IMR-90 (cell line): ENCODE results near the gene ALLC.

Experiments
- BHLHE40 ChIP-seq: fragments of 150-350 bp; IDR thresholded peaks from 2 replicates; pipeline ENCODE4 v1.6.1; 2016; ENCODE audit warnings: mild to moderate bottlenecking, low read depth, low read length
- CEBPB ChIP-seq: IDR thresholded peaks from 2 replicates; pipeline ENCODE4 v1.6.1; 2012; ENCODE audit warnings: low read depth, low read length, improper control_type of control experiment
- CTCF ChIP-seq: conservative IDR thresholded peaks from 2 replicates; pipeline ENCODE4 v1.5.1; 2012; ENCODE audit warnings: mild to moderate bottlenecking, low read depth, low read length, improper control_type of control experiment
- FOS ChIP-seq: fragments of 150-350 bp; IDR thresholded peaks from 2 replicates; pipeline ENCODE4 v1.6.1; 2016; ENCODE audit warnings: low read depth, low read length
- MAFK ChIP-seq: IDR thresholded peaks from 2 replicates; pipeline ENCODE4 v1.6.1; 2012; ENCODE audit warnings: low read depth, low read length, improper control_type of control experiment
- MAZ ChIP-seq: IDR thresholded peaks from 2 replicates; pipeline ENCODE4 v1.6.1; 2012; ENCODE audit warnings: low read depth, mild to moderate bottlenecking, low read length, improper control_type of control experiment, moderate library complexity, borderline replicate concordance
- MXI1 ChIP-seq: IDR thresholded peaks from 2 replicates; pipeline ENCODE4 v1.6.1; 2012; ENCODE audit warnings: low read depth, mild to moderate bottlenecking, low read length, moderate library complexity, borderline replicate concordance
- POLR2A ChIP-seq: IDR thresholded peaks from 2 replicates; pipeline ENCODE4 v1.6.1; 2012; ENCODE audit warnings: mild to moderate bottlenecking, low read depth, low read length
- RAD21 ChIP-seq: IDR thresholded peaks from 2 replicates; pipeline ENCODE4 v1.6.1; 2012; ENCODE audit warnings: low read length, improper control_type of control experiment
- RCOR1 ChIP-seq: IDR thresholded peaks from 2 replicates; pipeline ENCODE4 v1.6.1; 2012; ENCODE audit warnings: mild to moderate bottlenecking, low read length, improper control_type of control experiment; ENCODE audit not compliant: insufficient replicate concordance
- SMC3 ChIP-seq: fragments of 150-350 bp; IDR thresholded peaks from 2 replicates; pipeline ENCODE4 v1.6.1; 2016; ENCODE audit warnings: low read depth, mild to moderate bottlenecking, antibody characterized with exemption, low read length, moderate library complexity
- TF ChIP-seq, protein P1 (sequence below): fragments of 150-350 bp; IDR thresholded peaks from 2 replicates; pipeline ENCODE4 v1.6.1; 2016; ENCODE audit warnings: low read depth, mild to moderate bottlenecking, low read length, moderate library complexity, borderline replicate concordance

DNA sequence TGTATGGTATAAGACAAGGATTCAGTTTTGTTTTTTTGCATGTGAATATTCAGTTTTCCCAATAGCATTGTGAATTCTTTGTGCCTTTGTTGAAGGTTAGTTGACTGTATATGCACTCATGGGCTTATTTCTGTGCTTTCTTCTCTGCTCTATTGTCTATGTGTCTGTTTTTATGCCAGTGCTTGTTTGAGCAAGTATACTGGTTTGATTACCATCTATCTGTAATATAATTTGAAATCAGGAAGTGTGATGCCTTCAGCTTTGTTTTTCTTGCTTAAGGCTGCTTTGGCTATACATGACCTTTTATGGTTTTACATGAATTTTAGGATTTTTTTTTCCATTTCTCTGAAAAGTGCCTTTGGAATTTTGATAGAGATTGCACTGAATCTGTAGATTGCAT lies 39.6 kb upstream of the ALLC start:
- TF ChIP-seq RAD21, result no peak
- TF ChIP-seq MAZ, result no peak
- TF ChIP-seq RCOR1, result no peak
- no peak for TF ChIP-seq CTCF
- TF ChIP-seq MXI1, result no peak
- no peak for TF ChIP-seq POLR2A
- no peak for TF ChIP-seq CEBPB
- TF ChIP-seq SMC3, result no peak
- no peak for TF ChIP-seq FOS
- TF ChIP-seq MAFK, result no peak
- no peak for TF ChIP-seq BHLHE40
- TF ChIP-seq, protein P1, sequence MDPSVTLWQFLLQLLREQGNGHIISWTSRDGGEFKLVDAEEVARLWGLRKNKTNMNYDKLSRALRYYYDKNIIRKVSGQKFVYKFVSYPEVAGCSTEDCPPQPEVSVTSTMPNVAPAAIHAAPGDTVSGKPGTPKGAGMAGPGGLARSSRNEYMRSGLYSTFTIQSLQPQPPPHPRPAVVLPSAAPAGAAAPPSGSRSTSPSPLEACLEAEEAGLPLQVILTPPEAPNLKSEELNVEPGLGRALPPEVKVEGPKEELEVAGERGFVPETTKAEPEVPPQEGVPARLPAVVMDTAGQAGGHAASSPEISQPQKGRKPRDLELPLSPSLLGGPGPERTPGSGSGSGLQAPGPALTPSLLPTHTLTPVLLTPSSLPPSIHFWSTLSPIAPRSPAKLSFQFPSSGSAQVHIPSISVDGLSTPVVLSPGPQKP, result no peak
